Gastrocnemius medialis (tissue), 4 donors: ENCODE measurements around the gene ATP2C2. TPM values are rescaled to one million over a fixed set of nuclear protein-coding genes. Genes with fewer than 3 reads are reported as not detected.
A peak's percentile ranks its signal among the peaks of the same experiment; 100 is the strongest.

Experiments
- ATAC-seq, 2 donors: fragments of 150-250 bp; one replicate each; pipeline ENCODE4 v1.9.1; 2016
- DNase-seq, 2 donors: peaks; one replicate each; pipeline ENCODE4 v3.0.0-alpha.2; 2019
- H3K27ac ChIP-seq, 4 donors: fragments of 200-600 bp; sonication (generic); 1 replicate in 1 of 4; 2 replicates in 3 of 4; pipeline ENCODE4 v1.5.1; 2016 to 2018; ENCODE audit warnings: mild to moderate bottlenecking in 2 of 4, moderate library complexity in 1 of 4
- H3K27me3 ChIP-seq, 3 donors: fragments of 200-600 bp; sonication (generic) in 2 of 3; 1 replicate in 1 of 3; 2 replicates in 2 of 3; pipeline versions ENCODE4 v1.5.1 to v1.6.0; 2016 to 2019; ENCODE audit warnings: mild to moderate bottlenecking in 1 of 3, moderate library complexity in 1 of 3
- H3K36me3 ChIP-seq, 2 donors: fragments of 200-600 bp; sonication (generic) in 1 of 2; one replicate each; pipeline ENCODE4 v1.5.1; 2017 to 2018
- H3K4me1 ChIP-seq, 2 donors: fragments of 200-600 bp; sonication (generic) in 1 of 2; one replicate each; pipeline ENCODE4 v1.5.1; 2016 to 2017; ENCODE audit warnings: mild to moderate bottlenecking in 2 of 2
- H3K4me3 ChIP-seq, 4 donors: fragments of 200-600 bp; sonication (generic) in 3 of 4; 1 replicate in 1 of 4; 2 replicates in 3 of 4; pipeline ENCODE4 v1.5.1; 2016 to 2019; ENCODE audit warnings: mild to moderate bottlenecking in 2 of 4
- H3K9me3 ChIP-seq, 3 donors: fragments of 200-600 bp; sonication (generic) in 2 of 3; 1 replicate in 1 of 3; 2 replicates in 2 of 3; pipeline ENCODE4 v1.5.1; 2016 to 2019
- CTCF ChIP-seq, 5 experiments: fragments of 450-650 bp in 3 of 5; fragments of 200-600 bp in 2 of 5; sonication (generic) in 2 of 5; IDR thresholded peaks in 4 of 5; conservative IDR thresholded peaks in 1 of 5; 1 replicate in 4 of 5; 2 replicates in 1 of 5; pipeline ENCODE4 v1.5.1; 2016 to 2019; ENCODE audit warnings: antibody characterized with exemption in 5 of 5, mild to moderate bottlenecking in 3 of 5, moderate library complexity in 3 of 5
- POLR2A ChIP-seq, 2 donors: fragments of 450-650 bp; IDR thresholded peaks; one replicate each; pipeline ENCODE4 v1.6.1; 2017; ENCODE audit warnings: antibody characterized with exemption in 2 of 2, mild to moderate bottlenecking in 2 of 2, moderate library complexity in 2 of 2
- in situ Hi-C, 4 donors: fragments of 200-750 bp; cut with MboI; loops; one replicate each; pipeline versions ENCODE4 v1.15.0 to v1.8.0; 2017; ENCODE audit warnings: low sequenced_read_pairs in 4 of 4
- intact Hi-C: fragments of 100-400 bp; cut with DNase I; formaldehyde crosslinking; loops from one replicate; pipeline ENCODE4 v1.15.1; 2023; ENCODE audit warnings: low total_unique reads
- total RNA-seq, 4 donors: library from RNA; depleted of rRNA; stranded (reverse); fragments of >200 nt; gene quantifications; one replicate each; pipeline versions ENCODE4 v1.1.0 to v1.2.3, GENCODE V29; 2016

ATP2C2 gene
- total RNA-seq, 4 donors from 2014 or later: 0.44 TPM; not detected in 3

- H3K27me3 ChIP-seq: no peaks in the 10 kb centered on the region
- no peak overlapping the region for H3K4me3 ChIP-seq
- no peak overlapping the region for H3K27ac ChIP-seq
- no peaks in the 10 kb centered on the region for H3K9me3 ChIP-seq
- H3K36me3 ChIP-seq: peaks cover 0 to 18% of the 10 kb centered on the region in 2 donors
- ATAC-seq: no peak
- TF ChIP-seq POLR2A (IDR thresholded peaks at IDR 0.05) (no peak), CTCF (IDR thresholded peaks at IDR 0.05 in 4 of 5, conservative IDR thresholded peaks at IDR 0.05 in 1 of 5) (no peak)
- H3K4me1 ChIP-seq: no peaks in the 10 kb centered on the region
- in situ Hi-C loops: loop anchor here in 2 of 4 donors (25.0 kb wide), 2 partner anchors 197 to 522 kb away; partner anchors contain the start of genes NECAB2 (in 2 of the 2), OSGIN1 (in 2 of the 2) and WFDC1 (in 2 of the 2)
- intact Hi-C loops: no loop called here
- no peak for DNase-seq
These were observed 115.7 kb downstream of the ATP2C2 start for GRCh38 chr16:84483882-84484565.

- ATAC-seq: peak; percentile 56 to 65
- H3K9me3 ChIP-seq: no peaks in the 10 kb centered on the region
- peak in 1 of 2 donors; percentile 22 for DNase-seq
- H3K27me3 ChIP-seq: no peaks in the 10 kb centered on the region
- in situ Hi-C loops (loop anchor here in 2 of 4 donors (25.0 kb wide), 2 partner anchors 197 to 522 kb away; partner anchors contain the start of genes NECAB2 (in 2 of the 2), OSGIN1 (in 2 of the 2) and WFDC1 (in 2 of the 2)), intact Hi-C loops (no loop called here)
- TF ChIP-seq CTCF (IDR thresholded peaks at IDR 0.05 in 4 of 5, conservative IDR thresholded peaks at IDR 0.05 in 1 of 5): peak; percentile 35 to 71 (median 61)
- no peak for TF ChIP-seq POLR2A (IDR thresholded peaks at IDR 0.05)
- no peaks in the 10 kb centered on the region for H3K4me1 ChIP-seq
- no peak overlapping the region for H3K4me3 ChIP-seq
- H3K27ac ChIP-seq: no peak overlapping the region
- peaks cover 0 to 21% of the 10 kb centered on the region in 2 donors for H3K36me3 ChIP-seq
These were observed 116.4 kb downstream of the ATP2C2 start for GRCh38 chr16:84484579-84485254.

GRCh38 chr16:84485255-84486010, 117.1 kb downstream of the ATP2C2 start:
- no peaks in the 10 kb centered on the region for H3K4me1 ChIP-seq
- DNase-seq: no peak
- no peak for ATAC-seq
- no peak overlapping the region for H3K27ac ChIP-seq
- H3K36me3 ChIP-seq: peaks cover 0 to 21% of the 10 kb centered on the region in 2 donors
- in situ Hi-C loops (loop anchor here in 2 of 4 donors (25.0 kb wide), 2 partner anchors 198 to 523 kb away; partner anchors contain the start of genes NECAB2 (in 2 of the 2), OSGIN1 (in 2 of the 2) and WFDC1 (in 2 of the 2)), intact Hi-C loops (no loop called here)
- no peaks in the 10 kb centered on the region for H3K27me3 ChIP-seq
- no peak overlapping the region for H3K4me3 ChIP-seq
- no peaks in the 10 kb centered on the region for H3K9me3 ChIP-seq
- TF ChIP-seq CTCF (IDR thresholded peaks at IDR 0.05 in 4 of 5, conservative IDR thresholded peaks at IDR 0.05 in 1 of 5): no peak
- TF ChIP-seq POLR2A (IDR thresholded peaks at IDR 0.05): no peak

- H3K36me3 ChIP-seq: peaks cover 0 to 21% of the 10 kb centered on the region in 2 donors
- intact Hi-C loops: no loop called here
- in situ Hi-C loops: loop anchor here in 2 of 4 donors (25.0 kb wide), 2 partner anchors 199 to 524 kb away; partner anchors contain the start of genes NECAB2 (in 2 of the 2), OSGIN1 (in 2 of the 2) and WFDC1 (in 2 of the 2)
- TF ChIP-seq POLR2A (IDR thresholded peaks at IDR 0.05) (no peak), CTCF (IDR thresholded peaks at IDR 0.05 in 4 of 5, conservative IDR thresholded peaks at IDR 0.05 in 1 of 5) (no peak)
- DNase-seq (no peak), ATAC-seq (no peak)
- H3K4me3 ChIP-seq: no peak overlapping the region
- H3K27ac ChIP-seq: no peak overlapping the region
- H3K9me3 ChIP-seq: no peaks in the 10 kb centered on the region
- H3K4me1 ChIP-seq: no peaks in the 10 kb centered on the region
- H3K27me3 ChIP-seq: no peaks in the 10 kb centered on the region
These were observed 117.8 kb downstream of the ATP2C2 start for GRCh38 chr16:84486126-84486525.
